Activated B cell treated with CpG ODN at 0.5 μM for 24 hours (primary cell): ENCODE measurements around the gene DRGX. TPM values are rescaled to one million over a fixed set of nuclear protein-coding genes. Genes with fewer than 3 reads are reported as not detected.

Source experiments
- ATAC-seq: fragments of 200-7000 bp; cut with Tn5 transposase; one replicate; pipeline ENCODE4 v1.10.0; 2021; ENCODE audit warnings: low read depth, mild to moderate bottlenecking, moderate library complexity
- CTCF ChIA-PET: fragments of 350-600 bp; sonication (Branson Sonifier 250); formaldehyde crosslinking; loops from one replicate; lab custom pipeline; 2021; ENCODE audit warnings: antibody characterized with exemption; lab: Charles Lee
- POLR2A ChIA-PET: fragments of 350-600 bp; sonication (Branson Sonifier 250); formaldehyde crosslinking; loops from one replicate; lab custom pipeline; 2021; ENCODE audit warnings: antibody characterized with exemption; lab: Charles Lee
- DNase-seq: peaks from one replicate; pipeline ENCODE4 v3.0.0; 2022
- H3K27ac Mint-ChIP-seq: one replicate; pipeline ENCODE4 v1.8.0; 2020; ENCODE audit warnings: mixed read lengths
- H3K27me3 Mint-ChIP-seq: one replicate; pipeline ENCODE4 v1.8.0; 2021; ENCODE audit warnings: mixed read lengths
- H3K36me3 Mint-ChIP-seq: one replicate; pipeline ENCODE4 v1.8.0; 2021; ENCODE audit warnings: low read depth, mixed read lengths
- H3K4me1 Mint-ChIP-seq: one replicate; pipeline ENCODE4 v1.8.0; 2021; ENCODE audit warnings: mixed read lengths
- H3K4me3 Mint-ChIP-seq: one replicate; pipeline ENCODE4 v1.8.0; 2020; ENCODE audit warnings: mild to moderate bottlenecking, mixed read lengths
- H3K9me3 Mint-ChIP-seq: one replicate; pipeline ENCODE4 v1.8.0; 2020; ENCODE audit warnings: mixed read lengths
- CTCF ChIP-seq: fragments of 200-600 bp; IDR thresholded peaks from one replicate; pipeline ENCODE4 v1.8.0; 2022; ENCODE audit warnings: antibody characterized with exemption, mild to moderate bottlenecking
- intact Hi-C: fragments of 100-400 bp; cut with micrococcal nuclease; formaldehyde crosslinking; loops from one replicate; pipeline ENCODE4 v1.15.1; 2024
- total RNA-seq: library from RNA; stranded (reverse); gene quantifications from 2 replicates; pipeline ENCODE4 v1.2.3, GENCODE V29; 2022

DRGX gene
- total RNA-seq, 1 donor from 2014 or later, result not detected

- no peak for TF ChIP-seq CTCF
- Mint-ChIP-seq H3K27ac (no peak overlapping the region), H3K4me3 (no peak overlapping the region), H3K9me3 (peaks cover 3% of the 10 kb centered on the region), H3K27me3 (peaks cover 6% of the 10 kb centered on the region), H3K36me3 (no peaks in the 10 kb centered on the region), H3K4me1 (peaks cover 12% of the 10 kb centered on the region)
- ATAC-seq (no peak), DNase-seq (no peak)
- ChIA-PET POLR2A (no interaction called here), CTCF (no interaction called here)
- intact Hi-C loops, result loop anchor here (5.0 kb wide), 1 partner anchor 182 kb away; no protein-coding TSS in a partner anchor
Observed at GRCh38 chr10:49359349-49360270, 36.3 kb downstream of the DRGX start.

GRCh38 chr10:49357910-49358309, 38.0 kb downstream of the DRGX start:
- no peak for TF ChIP-seq CTCF
- DNase-seq (no peak), ATAC-seq (no peak)
- Mint-ChIP-seq H3K9me3 (peaks cover 3% of the 10 kb centered on the region), H3K4me1 (peaks cover 10% of the 10 kb centered on the region), H3K27me3 (peaks cover 6% of the 10 kb centered on the region), H3K27ac (no peak overlapping the region), H3K36me3 (no peaks in the 10 kb centered on the region), H3K4me3 (no peak overlapping the region)
- intact Hi-C loops, result no loop called here
- ChIA-PET POLR2A (no interaction called here), CTCF (no interaction called here)

- no peak for TF ChIP-seq CTCF
- intact Hi-C loops, result no loop called here
- no peak overlapping the region for H3K27ac Mint-ChIP-seq
- H3K4me3 Mint-ChIP-seq, result no peak overlapping the region
- CTCF ChIA-PET, result no interaction called here
- ATAC-seq (no peak), DNase-seq (no peak)
- no peaks in the 10 kb centered on the region for H3K36me3 Mint-ChIP-seq
- peaks cover 6% of the 10 kb centered on the region for H3K27me3 Mint-ChIP-seq
- H3K9me3 Mint-ChIP-seq, result peaks cover 3% of the 10 kb centered on the region
- POLR2A ChIA-PET, result no interaction called here
- H3K4me1 Mint-ChIP-seq, result peaks cover under 1% of the 10 kb centered on the region
Observed at GRCh38 chr10:49356944-49357343, 38.9 kb downstream of the DRGX start.

- TF ChIP-seq CTCF, result no peak
- ChIA-PET POLR2A (no interaction called here), CTCF (no interaction called here)
- no peak overlapping the region for H3K4me3 Mint-ChIP-seq
- no peak overlapping the region for H3K27ac Mint-ChIP-seq
- H3K36me3 Mint-ChIP-seq, result no peaks in the 10 kb centered on the region
- H3K27me3 Mint-ChIP-seq, result peaks cover 6% of the 10 kb centered on the region
- no peaks in the 10 kb centered on the region for H3K4me1 Mint-ChIP-seq
- intact Hi-C loops, result no loop called here
- DNase-seq (no peak), ATAC-seq (no peak)
- H3K9me3 Mint-ChIP-seq, result peaks cover 3% of the 10 kb centered on the region
Observed at GRCh38 chr10:49356181-49356580, 39.7 kb downstream of the DRGX start.

DNA sequence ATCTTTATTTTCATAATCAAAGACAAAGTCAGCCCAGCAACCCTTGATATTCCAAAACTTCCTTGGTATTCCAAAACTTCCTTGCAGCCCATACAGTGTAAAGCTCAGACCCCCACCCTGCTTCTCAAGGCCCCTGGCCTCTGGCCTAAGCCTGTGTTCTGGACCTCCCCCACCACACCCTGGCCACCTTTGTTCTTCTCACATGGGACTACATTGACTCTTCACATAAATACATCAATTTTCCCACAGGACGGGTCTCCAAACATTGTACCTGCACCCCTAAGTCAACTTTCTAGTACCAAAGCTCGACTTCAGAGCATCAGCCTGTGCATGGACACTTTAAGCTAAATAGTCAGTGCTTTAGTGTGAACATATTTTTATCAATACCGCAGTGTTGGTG, 40.7 kb downstream of the DRGX start:
- POLR2A ChIA-PET, result no interaction called here
- H3K4me3 Mint-ChIP-seq, result no peak overlapping the region
- intact Hi-C loops, result no loop called here
- DNase-seq (no peak), ATAC-seq (no peak)
- H3K9me3 Mint-ChIP-seq, result peaks cover 5% of the 10 kb centered on the region
- no peak overlapping the region for H3K27ac Mint-ChIP-seq
- H3K4me1 Mint-ChIP-seq, result no peaks in the 10 kb centered on the region
- no peaks in the 10 kb centered on the region for H3K36me3 Mint-ChIP-seq
- TF ChIP-seq CTCF, result no peak
- CTCF ChIA-PET, result no interaction called here
- H3K27me3 Mint-ChIP-seq, result peaks cover 6% of the 10 kb centered on the region
